Measurements from ENCODE around the gene EBI3.
"Not testable (repeated sequence)": the region's sequence is repeated elsewhere in the genome, so short reads cannot be mapped to it uniquely, and the experiment has no call there.

The EBI3 gene

GRCh38 chr19:4199699-4200293, 29.5 kb upstream of the EBI3 start:
- no peak for DNase-seq (ENCODE audit: low read depth in 1 of 2, low spot score in 1 of 2)

- DNase-seq (ENCODE audit: low read depth in 1 of 2, low spot score in 1 of 2), result no peak
Measured at GRCh38 chr19:4200940-4201542, 28.3 kb upstream of the EBI3 start.

DNA sequence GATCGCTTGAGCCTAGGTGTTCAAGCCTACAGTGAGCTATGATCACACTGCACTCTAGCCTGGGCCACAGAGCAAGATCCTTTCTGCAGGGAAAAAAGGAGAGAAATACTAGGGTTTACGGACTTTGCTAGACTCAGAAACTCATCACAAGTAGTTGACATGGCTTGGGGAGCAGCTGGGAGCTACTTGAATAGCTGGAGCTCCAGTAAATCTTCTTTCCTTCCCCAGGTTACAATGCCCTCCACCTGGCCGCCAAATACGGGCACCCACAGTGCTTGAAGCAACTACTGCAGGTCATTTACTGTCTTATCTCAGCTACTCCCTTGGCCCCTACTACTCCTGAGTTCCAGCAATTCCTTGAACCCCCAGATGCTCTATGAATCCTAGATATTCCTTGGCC, 27.5 kb upstream of the EBI3 start:
- no peak for DNase-seq (ENCODE audit: low read depth in 1 of 2, low spot score in 1 of 2)

GRCh38 chr19:4206818-4207484, 22.4 kb upstream of the EBI3 start:
- DNase-seq (ENCODE audit: low read depth in 1 of 2, low spot score in 1 of 2), result no peak

DNA sequence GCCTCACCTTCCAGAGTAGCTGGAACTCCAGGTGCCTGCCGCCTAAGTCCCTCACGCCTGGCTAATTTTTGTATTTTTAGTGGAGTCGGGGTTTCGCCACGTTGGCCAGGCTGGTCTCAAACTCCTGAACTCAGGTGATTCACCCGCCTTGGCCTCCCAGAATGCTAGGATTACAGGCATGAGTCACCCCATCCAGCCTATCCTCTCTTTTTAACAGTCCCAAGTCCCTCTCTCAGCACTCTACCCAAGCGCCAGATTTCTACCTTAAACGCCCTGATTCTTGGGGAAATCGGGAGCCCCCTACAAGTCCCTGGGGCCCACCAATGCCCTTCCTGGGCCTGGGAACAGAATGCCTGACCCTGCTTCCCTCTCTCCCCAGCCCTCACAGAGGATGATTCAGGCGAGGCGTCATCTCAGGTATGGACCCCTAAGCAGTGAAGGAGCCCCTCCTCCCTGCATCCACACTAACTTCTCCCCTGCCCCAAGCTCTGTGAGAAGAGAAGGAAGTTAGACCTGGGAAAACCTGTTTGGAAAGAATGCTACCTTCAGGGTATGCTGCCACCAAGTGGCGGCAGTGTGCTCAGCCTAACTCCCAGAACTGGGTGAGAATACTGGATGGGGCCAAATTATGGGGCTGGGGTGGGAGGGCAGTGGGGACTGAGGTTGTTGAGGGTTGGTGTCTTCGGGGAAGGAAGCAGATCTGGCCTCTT, 20.8 kb upstream of the EBI3 start:
- DNase-seq (ENCODE audit: low read depth in 1 of 2, low spot score in 1 of 2), result no peak

GRCh38 chr19:4210166-4210731, 19.1 kb upstream of the EBI3 start:
- no peak for DNase-seq (ENCODE audit: low read depth in 1 of 2, low spot score in 1 of 2)

- no peak for DNase-seq (ENCODE audit: low read depth in 1 of 2, low spot score in 1 of 2)
Measured at GRCh38 chr19:4213116-4213515, 16.2 kb upstream of the EBI3 start.

DNA sequence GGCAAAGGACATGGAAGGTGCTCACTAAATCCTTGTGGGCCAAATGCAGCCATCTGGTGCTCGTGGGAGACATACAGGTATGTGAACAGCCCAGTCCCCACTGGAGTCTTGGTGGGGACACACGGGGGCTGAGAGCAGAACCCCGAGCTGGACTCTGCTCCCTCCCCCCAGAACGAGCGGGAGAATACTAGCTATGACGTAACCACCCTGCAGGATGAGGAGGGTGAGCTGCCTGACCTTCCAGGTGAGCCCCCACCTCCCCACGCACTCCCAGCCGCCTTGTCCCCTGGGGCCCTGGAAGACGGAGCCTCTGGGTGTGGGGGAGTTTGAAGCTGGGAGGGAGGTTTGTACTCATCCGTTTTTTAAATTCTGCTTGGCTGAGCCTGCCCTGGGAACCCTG, 13.5 kb upstream of the EBI3 start:
- no peak for DNase-seq (ENCODE audit: low read depth in 1 of 2, low spot score in 1 of 2)

- DNase-seq (ENCODE audit: low read depth in 1 of 2, low spot score in 1 of 2), result no peak
Measured at GRCh38 chr19:4216846-4217245, 12.5 kb upstream of the EBI3 start.

- no peak for DNase-seq (ENCODE audit: low read depth in 1 of 2, low spot score in 1 of 2)
Measured at GRCh38 chr19:4217429-4218264, 11.7 kb upstream of the EBI3 start.

- DNase-seq (ENCODE audit: low read depth in 1 of 2, low spot score in 1 of 2), result not testable (repeated sequence)
Measured at GRCh38 chr19:4218523-4218922, 10.8 kb upstream of the EBI3 start.

DNA sequence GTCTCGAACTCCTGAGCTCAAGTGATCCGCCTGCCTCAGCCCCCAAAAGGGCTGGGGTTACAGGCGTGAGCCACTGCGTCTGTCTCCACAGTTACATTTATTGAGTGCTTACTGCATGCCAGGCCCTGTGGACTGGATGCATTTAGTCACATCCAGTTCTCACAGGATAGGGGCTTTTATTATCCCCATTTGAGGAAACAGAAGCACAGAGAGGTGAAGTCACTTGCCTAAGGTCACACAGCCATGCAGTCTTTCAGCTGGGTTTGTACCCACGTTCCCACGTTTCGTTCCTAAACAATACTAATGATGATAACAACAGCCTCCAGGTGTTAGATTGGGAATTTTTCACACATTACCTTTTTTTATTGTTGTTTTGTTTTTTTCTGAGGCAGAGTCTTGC, 9.1 kb upstream of the EBI3 start:
- DNase-seq (ENCODE audit: low read depth in 1 of 2, low spot score in 1 of 2), result no peak

- no peak for DNase-seq (ENCODE audit: low read depth in 1 of 2, low spot score in 1 of 2)
Measured at GRCh38 chr19:4224470-4224869, 4.9 kb upstream of the EBI3 start.

- DNase-seq (ENCODE audit: low read depth in 1 of 2, low spot score in 1 of 2), result no peak
Measured at GRCh38 chr19:4225885-4226284, 3.4 kb upstream of the EBI3 start.

GRCh38 chr19:4227771-4228170, 1.6 kb upstream of the EBI3 start:
- DNase-seq (ENCODE audit: low read depth in 1 of 2, low spot score in 1 of 2), result no peak

GRCh38 chr19:4228765-4229178, 551 bp upstream of the EBI3 start:
- DNase-seq (ENCODE audit: low read depth in 1 of 2, low spot score in 1 of 2), result no peak

- DNase-seq (ENCODE audit: low read depth in 1 of 2, low spot score in 1 of 2), result not testable (repeated sequence)
Measured at GRCh38 chr19:4230237-4230636, 914 bp downstream of the EBI3 start.

GRCh38 chr19:4231521-4231920, 2.2 kb downstream of the EBI3 start:
- not testable (repeated sequence) for DNase-seq (ENCODE audit: low read depth in 1 of 2, low spot score in 1 of 2)

DNA sequence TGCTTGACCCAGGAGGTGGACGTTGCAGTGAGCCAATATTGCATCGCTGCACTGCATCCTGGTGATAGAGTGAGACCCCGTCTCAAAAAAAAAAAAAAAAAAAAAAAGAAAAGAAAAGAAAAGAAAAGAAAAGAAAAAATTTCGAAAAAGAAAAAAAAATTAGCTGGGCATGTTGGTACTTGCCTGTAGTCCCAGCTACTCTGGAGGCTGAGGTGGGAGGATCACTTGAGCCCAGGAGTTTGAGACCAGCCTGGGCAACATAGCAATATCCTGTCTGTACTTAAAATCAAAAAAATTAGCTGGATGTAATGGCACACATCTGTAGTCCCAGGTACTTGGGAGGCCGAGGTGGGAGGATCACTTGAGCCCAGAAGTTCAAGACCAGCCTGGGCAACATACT, 2.8 kb downstream of the EBI3 start:
- not testable (repeated sequence) for DNase-seq (ENCODE audit: low read depth in 1 of 2, low spot score in 1 of 2)

GRCh38 chr19:4232614-4233281, 3.4 kb downstream of the EBI3 start:
- DNase-seq (ENCODE audit: low read depth in 1 of 2, low spot score in 1 of 2), result no peak
